ENCODE measurements around the gene PTPRT. TPM values are rescaled to one million over a fixed set of nuclear protein-coding genes. Genes with fewer than 3 reads are reported as not detected.

PTPRT gene
- total RNA-seq, 1 experiment from 2014 or later = 0.13 TPM

DNA sequence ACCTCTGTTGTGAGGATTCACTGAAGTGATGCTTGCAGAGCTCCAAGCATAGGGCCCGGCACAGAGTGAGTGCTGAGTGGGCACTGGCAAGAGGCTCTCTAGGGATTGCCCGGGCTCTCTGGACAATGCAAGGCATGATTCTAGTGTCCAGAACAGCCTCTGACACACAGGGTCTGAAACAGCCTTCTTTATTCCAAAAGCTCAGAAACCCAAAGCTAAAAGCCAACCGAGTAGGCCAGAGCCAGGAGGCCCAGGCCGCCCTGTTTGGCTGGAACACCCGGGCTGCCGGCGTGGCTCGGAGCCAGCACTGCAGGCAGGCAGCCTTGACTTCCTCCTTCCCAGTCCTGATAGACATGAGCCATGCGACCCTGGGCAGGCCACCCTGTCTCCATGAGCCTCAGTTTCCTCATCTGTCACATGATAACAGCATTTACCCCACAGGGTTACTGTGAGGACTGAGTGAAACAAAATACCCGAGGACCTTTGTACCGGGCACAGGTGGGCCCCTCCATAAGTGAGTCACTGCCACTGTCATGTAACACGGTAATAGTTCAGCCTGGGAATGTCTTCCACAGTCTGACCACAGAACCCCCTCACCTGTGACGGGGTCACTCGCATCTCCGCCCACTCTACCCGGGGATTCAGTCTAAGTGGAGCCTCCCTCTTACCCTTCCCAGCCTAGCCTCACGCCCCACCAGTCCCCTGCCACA, 51.5 kb downstream of the PTPRT start:
- Histone ChIP-seq H4K20me1 (ENCODE audit: control insufficient read depth, insufficient read depth, insufficient read length) (no peaks in the 10 kb centered on the region), H3K23ac (ENCODE audit: insufficient read length, low read depth, low read length) (no peak overlapping the region), H3K4me2 (ENCODE audit: insufficient read depth, insufficient read length, low read length) (no peak overlapping the region), H3K14ac (ENCODE audit: insufficient read depth, low read length) (no peak overlapping the region), H3K79me2 (ENCODE audit: insufficient read depth, low read length) (0 out of 2 replicates have a peak, but pooled peaks cover 2% of the 10 kb centered on the region), H4K91ac (ENCODE audit: insufficient read length, low read depth, low read length) (no peak overlapping the region), H3K4me1 (ENCODE audit: insufficient read depth, low read length) (no peaks in the 10 kb centered on the region), H2BK120ac (ENCODE audit: low read depth, low read length, poor library complexity, severe bottlenecking) (no peak overlapping the region), H3K9ac (ENCODE audit: extremely low read depth, insufficient read length, low read length) (no peak overlapping the region), H3T11ph (ENCODE audit: low read length) (no peak overlapping the region), H3K56ac (ENCODE audit: insufficient read length, low read depth, low read length) (no peak overlapping the region), H2BK12ac (ENCODE audit: insufficient read length, low read depth, low read length) (no peak overlapping the region), H3K9me3 (ENCODE audit: control insufficient read depth, low read depth, low read length) (no peaks in the 10 kb centered on the region), H3K23me2 (ENCODE audit: insufficient read length, low read depth, low read length, poor library complexity, severe bottlenecking) (no peaks in the 10 kb centered on the region), H3K4ac (ENCODE audit: low read depth, low read length) (no peak overlapping the region), H2BK5ac (ENCODE audit: insufficient read length, low read length) (no peak overlapping the region), H3K27me3 (ENCODE audit: insufficient read depth, low read length) (no peaks in the 10 kb centered on the region), H2AFZ (ENCODE audit: low read length) (no peak overlapping the region), H3K79me1 (ENCODE audit: insufficient read depth, low read depth, low read length, poor library complexity, severe bottlenecking) (no peaks in the 10 kb centered on the region), H4K8ac (replicated peaks; ENCODE audit: insufficient read length, low read depth, low read length) (no peak overlapping the region), H2BK20ac (ENCODE audit: low read depth, low read length, poor library complexity, severe bottlenecking) (no peak overlapping the region), H2BK15ac (ENCODE audit: low read depth, low read length) (no peak overlapping the region), H4K5ac (ENCODE audit: insufficient read length, low read depth, low read length) (no peak overlapping the region), H3K27ac (ENCODE audit: insufficient read length, low read depth, low read length) (no peak overlapping the region), H2AK5ac (ENCODE audit: insufficient read length, low read length) (no peak overlapping the region), H3K18ac (ENCODE audit: insufficient read length, low read depth, low read length) (no peak overlapping the region)
- TF ChIP-seq, protein P1, sequence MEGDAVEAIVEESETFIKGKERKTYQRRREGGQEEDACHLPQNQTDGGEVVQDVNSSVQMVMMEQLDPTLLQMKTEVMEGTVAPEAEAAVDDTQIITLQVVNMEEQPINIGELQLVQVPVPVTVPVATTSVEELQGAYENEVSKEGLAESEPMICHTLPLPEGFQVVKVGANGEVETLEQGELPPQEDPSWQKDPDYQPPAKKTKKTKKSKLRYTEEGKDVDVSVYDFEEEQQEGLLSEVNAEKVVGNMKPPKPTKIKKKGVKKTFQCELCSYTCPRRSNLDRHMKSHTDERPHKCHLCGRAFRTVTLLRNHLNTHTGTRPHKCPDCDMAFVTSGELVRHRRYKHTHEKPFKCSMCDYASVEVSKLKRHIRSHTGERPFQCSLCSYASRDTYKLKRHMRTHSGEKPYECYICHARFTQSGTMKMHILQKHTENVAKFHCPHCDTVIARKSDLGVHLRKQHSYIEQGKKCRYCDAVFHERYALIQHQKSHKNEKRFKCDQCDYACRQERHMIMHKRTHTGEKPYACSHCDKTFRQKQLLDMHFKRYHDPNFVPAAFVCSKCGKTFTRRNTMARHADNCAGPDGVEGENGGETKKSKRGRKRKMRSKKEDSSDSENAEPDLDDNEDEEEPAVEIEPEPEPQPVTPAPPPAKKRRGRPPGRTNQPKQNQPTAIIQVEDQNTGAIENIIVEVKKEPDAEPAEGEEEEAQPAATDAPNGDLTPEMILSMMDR (conservative IDR thresholded peaks at IDR 0.05) = no peak
- H3K4me3 Mint-ChIP-seq = no peak overlapping the region
- peak overlapping the region in 1 of 3 experiments; percentile 14; a peak in 2 of 7 replicates for H3K27ac Mint-ChIP-seq
- no peak for DNase-seq
- WGBS (ENCODE audit: extremely low coverage, insufficient read length, low lambda C conversion rate) = no CpG with 5 or more reads among the region's 17 CpGs
- H3K36me3 Mint-ChIP-seq (ENCODE audit: insufficient read depth in 1 of 3, low read depth in 3 of 3) = no peaks in the 10 kb centered on the region
- H3K4me1 Mint-ChIP-seq = peaks cover 7 to 8% of the 10 kb centered on the region in 2 experiments; a peak in 3 of 4 replicates
- no peaks in the 10 kb centered on the region for H3K9me3 Mint-ChIP-seq
- H3K27me3 Mint-ChIP-seq (ENCODE audit: low read depth) = peaks cover 1% of the 10 kb centered on the region; the same call in 1 of the 2 replicates
